Measurements from ENCODE around the gene OMA1. TPM values are rescaled to one million over a fixed set of nuclear protein-coding genes. Genes with fewer than 3 reads are reported as not detected.
"Not testable (repeated sequence)": the region's sequence is repeated elsewhere in the genome, so short reads cannot be mapped to it uniquely, and the experiment has no call there.

Gene OMA1
- total and polyA plus RNA-seq, 10 of the 15 experiments (the other 5 are each of a cell fraction or from before 2014, with no cell fraction given), result 23.6 to 67.1 (median 47.1) TPM

DNA sequence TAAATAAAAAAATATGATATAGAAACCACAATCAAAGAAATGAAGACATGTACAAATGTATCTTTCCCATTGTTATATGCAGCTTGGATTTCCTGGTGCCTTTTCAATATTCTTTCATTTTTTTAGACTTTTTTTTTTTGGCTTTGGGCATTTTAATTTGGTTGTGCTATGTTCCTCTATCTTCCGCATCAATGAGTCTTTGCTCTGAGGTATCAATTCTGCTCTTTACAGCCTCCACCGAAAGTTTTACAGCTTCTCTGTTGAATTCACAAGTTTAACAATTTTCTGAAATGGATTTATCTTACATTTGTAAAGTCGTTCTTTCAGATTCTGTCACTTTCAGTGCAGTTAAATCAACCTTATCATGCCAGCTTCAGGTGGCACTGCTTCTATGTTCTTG lies 50.5 kb downstream of the OMA1 start:
- no peak for ATAC-seq
- Histone ChIP-seq H3K27me3 (replicated peaks in 1 of 2; ENCODE audit: control insufficient read depth in 2 of 2, insufficient read depth in 2 of 2, low read length in 1 of 2) (no peaks in the 10 kb centered on the region), H3K4me1 (ENCODE audit: control insufficient read depth, insufficient read depth, low read length) (no peaks in the 10 kb centered on the region), H3K4me2 (ENCODE audit: control insufficient read depth, insufficient read depth) (no peak overlapping the region), H3K4me3 (no peak overlapping the region), H3K9ac (ENCODE audit: control insufficient read depth, insufficient read depth, low read length) (no peak overlapping the region), H3K36me3 (ENCODE audit: control insufficient read depth in 2 of 2, insufficient read depth in 2 of 2, low read length in 1 of 2) (no peaks in the 10 kb centered on the region), H2AFZ (ENCODE audit: control insufficient read depth, low read depth, low read length) (no peak overlapping the region), H4K20me1 (ENCODE audit: control insufficient read depth, insufficient read depth) (no peaks in the 10 kb centered on the region), H3K27ac (ENCODE audit: control insufficient read depth, insufficient read depth) (no peak overlapping the region), H3K79me2 (ENCODE audit: control insufficient read depth, insufficient read depth, low read length) (no peaks in the 10 kb centered on the region), H3K9me3 (replicated peaks; ENCODE audit: control insufficient read depth, insufficient read depth, low read length) (no peaks in the 10 kb centered on the region)
- CTCF ChIA-PET, result no interaction called here
- no TSS peak for BruUV-seq (replicated peaks)
- SMC1A ChIA-PET (ENCODE audit: uncharacterized antibody, unreplicated experiment), result interaction anchor here (0.7 to 1.1 kb wide), 3 partner anchors 21 to 176 kb away, joined by 3 read pairs; no protein-coding TSS in a partner anchor
- in situ Hi-C loops (cut with MboI) (no loop called here), intact Hi-C loops (cut with micrococcal nuclease; ENCODE audit: unreplicated experiment) (no loop called here)
- DNase-seq (ENCODE audit: low read depth, low spot score), result no peak
- 89% methylated on average over 3 of the region's 3 CpGs for WGBS (ENCODE audit: insufficient coverage, insufficient replicate concordance, low lambda C conversion rate, missing lambda C conversion rate)
- POLR2A ChIA-PET, result interaction anchor here (0.6 to 0.7 kb wide), 3 partner anchors 132 to 883 kb away, joined by 3 to 6 read pairs (median 4); no protein-coding TSS in a partner anchor
- TF ChIP-seq CBFB (IDR thresholded peaks at IDR 0.05; ENCODE audit: low read depth), result no peak
- TF ChIP-seq, protein P1, sequence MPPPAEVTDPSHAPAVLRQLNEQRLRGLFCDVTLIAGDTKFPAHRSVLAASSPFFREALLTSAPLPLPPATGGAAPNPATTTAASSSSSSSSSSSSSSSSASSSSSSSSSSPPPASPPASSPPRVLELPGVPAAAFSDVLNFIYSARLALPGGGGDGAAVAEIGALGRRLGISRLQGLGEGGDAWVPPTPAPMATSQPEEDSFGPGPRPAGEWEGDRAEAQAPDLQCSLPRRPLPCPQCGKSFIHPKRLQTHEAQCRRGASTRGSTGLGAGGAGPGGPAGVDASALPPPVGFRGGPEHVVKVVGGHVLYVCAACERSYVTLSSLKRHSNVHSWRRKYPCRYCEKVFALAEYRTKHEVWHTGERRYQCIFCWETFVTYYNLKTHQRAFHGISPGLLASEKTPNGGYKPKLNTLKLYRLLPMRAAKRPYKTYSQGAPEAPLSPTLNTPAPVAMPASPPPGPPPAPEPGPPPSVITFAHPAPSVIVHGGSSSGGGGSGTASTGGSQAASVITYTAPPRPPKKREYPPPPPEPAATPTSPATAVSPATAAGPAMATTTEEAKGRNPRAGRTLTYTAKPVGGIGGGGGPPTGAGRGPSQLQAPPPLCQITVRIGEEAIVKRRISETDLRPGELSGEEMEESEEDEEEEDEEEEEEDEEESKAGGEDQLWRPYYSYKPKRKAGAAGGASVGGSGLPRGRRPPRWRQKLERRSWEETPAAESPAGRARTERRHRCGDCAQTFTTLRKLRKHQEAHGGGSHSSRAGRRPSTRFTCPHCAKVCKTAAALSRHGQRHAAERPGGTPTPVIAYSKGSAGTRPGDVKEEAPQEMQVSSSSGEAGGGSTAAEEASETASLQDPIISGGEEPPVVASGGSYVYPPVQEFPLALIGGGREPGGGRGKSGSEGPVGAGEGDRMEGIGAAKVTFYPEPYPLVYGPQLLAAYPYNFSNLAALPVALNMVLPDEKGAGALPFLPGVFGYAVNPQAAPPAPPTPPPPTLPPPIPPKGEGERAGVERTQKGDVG (CRISPR knock-in tag; IDR thresholded peaks at IDR 0.05), result no peak
- RAD21 ChIA-PET (ENCODE audit: unreplicated experiment), result no interaction called here
- no peak for FAIRE-seq

DNA sequence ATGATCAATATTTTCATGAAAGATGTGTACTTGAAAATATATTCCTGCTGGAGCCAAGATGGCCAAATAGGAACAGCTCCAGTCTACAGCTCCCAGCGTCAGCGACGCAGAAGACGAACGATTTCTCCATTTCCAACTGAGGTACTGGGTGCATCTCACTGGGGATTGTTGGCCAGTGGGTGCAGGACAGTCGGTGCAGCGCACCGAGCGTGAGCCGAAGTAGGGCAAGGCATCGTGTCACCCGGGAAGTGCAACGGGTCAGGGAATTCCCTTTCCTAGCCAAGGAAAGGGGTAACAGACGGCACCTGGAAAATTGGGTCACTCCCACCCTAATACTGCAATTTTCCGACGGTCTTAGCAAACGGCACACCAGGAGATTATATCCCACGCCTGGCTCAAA lies 57.6 kb downstream of the OMA1 start:
- BruUV-seq (replicated peaks); H2AFZ ChIP-seq (ENCODE audit: control insufficient read depth, low read depth, low read length); intact Hi-C loops (cut with micrococcal nuclease; ENCODE audit: unreplicated experiment); FAIRE-seq; H3K79me2 ChIP-seq (ENCODE audit: control insufficient read depth, insufficient read depth, low read length); H3K4me1 ChIP-seq (ENCODE audit: control insufficient read depth, insufficient read depth, low read length); H4K20me1 ChIP-seq (ENCODE audit: control insufficient read depth, insufficient read depth); H3K9me3 ChIP-seq (replicated peaks; ENCODE audit: control insufficient read depth, insufficient read depth, low read length); DNase-seq (ENCODE audit: low read depth, low spot score); H3K4me3 ChIP-seq; RAD21 ChIA-PET (ENCODE audit: unreplicated experiment); ATAC-seq; SMC1A ChIA-PET (ENCODE audit: uncharacterized antibody, unreplicated experiment); H3K4me2 ChIP-seq (ENCODE audit: control insufficient read depth, insufficient read depth); CTCF ChIA-PET; H3K27me3 ChIP-seq (replicated peaks in 1 of 2; ENCODE audit: control insufficient read depth in 2 of 2, insufficient read depth in 2 of 2, low read length in 1 of 2); POLR2A ChIA-PET; H3K27ac ChIP-seq (ENCODE audit: control insufficient read depth, insufficient read depth); H3K36me3 ChIP-seq (ENCODE audit: control insufficient read depth in 2 of 2, insufficient read depth in 2 of 2, low read length in 1 of 2); in situ Hi-C loops (cut with MboI); H3K9ac ChIP-seq (ENCODE audit: control insufficient read depth, insufficient read depth, low read length): not testable (repeated sequence)
- 97% methylated on average over 18 of the region's 18 CpGs for WGBS (ENCODE audit: insufficient coverage, insufficient replicate concordance, low lambda C conversion rate, missing lambda C conversion rate)

Measured in GM12878 (cell line).